GM18499 (cell line): Measurements from ENCODE around the gene SAMD8.

Experiments used
- ATAC-seq: cut with Tn5 transposase; IDR thresholded peaks from one replicate; pipeline ENCODE4 v1.9.1; 2021; ENCODE audit warnings: moderate number of reproducible peaks; ENCODE audit not compliant: insufficient read depth, unreplicated experiment

The SAMD8 gene

DNA sequence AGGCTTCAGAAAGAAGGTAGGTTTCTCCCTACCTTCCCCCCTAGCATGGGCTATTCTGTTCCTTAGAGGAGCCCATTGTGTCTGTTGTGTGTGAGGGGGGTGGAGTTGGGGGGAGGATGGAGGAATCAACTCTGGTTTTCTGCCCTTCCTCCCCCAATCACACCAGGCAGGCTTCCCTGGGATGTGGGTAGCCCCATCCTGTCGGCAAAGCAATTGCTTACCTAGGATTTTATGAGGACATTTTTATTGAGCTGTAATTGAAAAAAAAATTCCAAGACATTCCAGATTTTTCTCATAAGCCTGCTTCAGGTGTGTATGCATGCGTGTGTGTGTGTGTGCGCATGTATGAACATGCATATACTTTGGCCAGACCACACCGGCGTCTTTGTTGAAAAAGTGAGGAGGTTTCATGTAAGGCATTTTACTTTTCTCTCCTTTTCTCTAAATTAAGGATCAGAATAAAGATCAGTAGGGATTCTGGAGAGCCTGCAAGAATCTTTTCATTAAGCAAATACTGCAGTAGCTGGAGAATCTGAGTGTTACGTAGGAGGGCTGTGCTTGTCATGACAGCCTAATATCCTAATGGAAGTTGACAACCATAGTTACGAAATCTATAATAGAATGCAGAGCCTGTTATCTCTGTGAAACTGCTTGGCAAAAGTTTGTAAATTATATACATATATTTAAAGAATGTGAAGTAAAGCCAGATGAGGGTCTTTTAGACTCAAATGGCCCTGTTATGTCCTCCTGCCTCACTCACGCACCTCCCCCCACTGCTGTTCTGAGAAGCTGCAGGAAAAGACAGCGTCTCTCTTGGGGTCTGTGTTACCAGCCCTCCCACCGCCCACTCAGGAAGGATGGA is 27.3 kb upstream of the SAMD8 start:
- ATAC-seq, result no peak

DNA sequence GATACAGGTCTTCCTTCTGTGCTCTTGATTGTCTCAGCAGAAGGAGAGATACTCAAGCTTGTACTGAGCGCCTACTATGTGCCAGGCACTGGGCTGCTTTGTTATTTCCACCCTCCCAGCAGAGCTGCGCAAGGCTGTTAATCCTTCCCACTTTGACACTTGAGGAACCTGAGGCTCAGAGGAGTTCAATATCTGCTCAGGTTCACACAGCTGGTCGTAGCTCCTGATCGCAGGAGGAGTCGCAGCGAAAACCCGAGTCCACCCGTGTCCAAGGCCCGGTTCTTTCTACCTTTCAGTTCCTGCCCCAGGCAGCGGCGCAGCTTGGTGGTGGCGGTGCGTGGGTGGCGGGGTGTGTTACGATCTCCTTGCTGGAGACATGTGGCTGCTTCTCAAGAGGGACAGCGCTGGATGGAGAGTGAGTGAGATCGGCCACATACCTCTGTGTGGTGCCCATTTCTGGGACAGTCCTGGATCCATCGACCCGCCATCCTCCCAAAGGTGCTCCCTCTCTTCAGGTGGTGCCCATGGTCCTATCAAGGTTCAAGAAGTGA is 26.5 kb upstream of the SAMD8 start:
- ATAC-seq, result no peak

DNA sequence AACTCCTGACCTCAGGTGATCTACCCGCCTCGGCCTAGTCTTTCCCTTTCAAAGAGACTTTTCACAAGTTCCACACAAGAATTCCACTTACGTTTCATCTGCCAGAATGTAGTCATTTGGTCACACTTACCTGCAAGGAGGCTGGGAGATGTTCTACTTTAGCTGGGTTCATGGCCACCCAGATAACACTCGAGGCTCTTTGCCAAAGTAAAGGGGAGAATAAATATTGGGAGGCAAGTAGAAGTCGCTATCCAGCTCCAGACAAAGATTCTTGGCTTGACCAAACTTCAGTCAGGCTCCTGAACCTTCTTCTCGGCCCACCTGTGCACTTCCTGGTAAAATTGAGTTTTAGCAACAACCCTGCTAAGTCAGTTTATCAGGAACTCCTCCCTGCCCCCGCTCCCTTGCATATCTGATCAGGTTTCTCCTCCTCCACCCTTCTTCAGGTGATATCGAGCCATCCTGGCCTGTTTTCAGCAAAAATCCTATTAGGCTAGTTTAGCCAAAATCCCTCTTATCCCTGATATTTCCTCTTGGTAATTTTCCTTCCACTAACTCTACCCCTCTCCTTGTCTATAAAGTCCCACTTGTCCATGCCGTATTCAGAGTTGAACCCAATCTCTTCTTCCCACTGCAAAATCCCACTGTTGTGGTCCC is 25.1 kb upstream of the SAMD8 start:
- ATAC-seq, result no peak

DNA sequence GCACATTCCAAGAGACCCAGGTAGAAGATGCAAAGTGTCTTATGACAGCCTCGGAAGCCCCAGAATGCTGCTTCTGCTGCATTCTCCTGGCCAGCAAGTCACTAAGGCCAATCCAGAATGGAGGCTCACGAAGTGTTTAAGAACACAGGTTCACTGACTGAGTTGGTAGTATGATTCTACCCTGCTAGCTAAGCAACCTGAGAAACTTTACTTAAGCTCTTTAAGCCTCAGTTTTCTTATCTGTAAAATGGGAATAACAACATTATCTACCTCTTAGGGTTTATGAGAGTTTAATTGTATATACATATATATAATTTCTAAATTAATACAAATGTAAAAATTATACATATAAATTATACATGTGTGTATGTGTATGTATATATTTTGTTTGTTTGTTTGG is 22.8 kb upstream of the SAMD8 start:
- no peak for ATAC-seq

DNA sequence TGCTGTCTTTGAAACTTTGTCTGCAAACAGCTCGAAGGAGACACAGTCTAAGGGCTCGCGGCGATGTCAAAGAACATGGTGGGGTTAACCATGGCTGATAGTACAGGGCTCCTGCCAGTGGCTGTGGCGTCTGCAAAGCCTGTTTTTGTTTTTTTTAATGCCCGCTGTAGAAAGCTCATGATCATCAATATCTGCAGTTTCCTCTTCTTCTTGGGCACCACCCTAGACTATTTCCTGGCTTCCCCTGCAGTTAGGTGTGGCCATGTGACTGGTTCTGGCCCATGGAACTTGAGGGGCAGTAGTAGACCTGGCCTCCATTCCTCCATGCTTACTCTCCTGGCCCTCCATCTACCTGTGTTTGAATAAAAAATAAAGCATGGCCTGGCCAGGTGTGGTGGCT is 21.8 kb upstream of the SAMD8 start:
- no peak for ATAC-seq

DNA sequence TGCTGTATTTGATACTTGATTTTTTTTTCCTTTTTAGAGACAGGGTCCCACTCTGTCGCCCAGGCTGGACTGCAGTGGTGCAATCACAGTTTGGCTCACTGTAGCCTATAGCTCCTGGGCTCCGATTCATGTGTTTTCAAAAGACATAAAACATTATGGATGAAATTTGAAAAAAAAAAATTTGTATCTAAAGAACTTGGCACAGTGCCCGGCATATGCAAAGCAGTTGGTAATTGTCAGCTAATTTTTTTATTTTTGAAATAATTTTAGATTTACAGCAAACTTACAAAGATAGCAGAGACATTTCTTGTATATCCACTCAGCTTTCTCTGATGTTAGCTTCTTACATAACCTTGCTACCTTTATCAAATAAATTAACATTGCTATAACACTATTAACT is 20.3 kb upstream of the SAMD8 start:
- ATAC-seq, result no peak

DNA sequence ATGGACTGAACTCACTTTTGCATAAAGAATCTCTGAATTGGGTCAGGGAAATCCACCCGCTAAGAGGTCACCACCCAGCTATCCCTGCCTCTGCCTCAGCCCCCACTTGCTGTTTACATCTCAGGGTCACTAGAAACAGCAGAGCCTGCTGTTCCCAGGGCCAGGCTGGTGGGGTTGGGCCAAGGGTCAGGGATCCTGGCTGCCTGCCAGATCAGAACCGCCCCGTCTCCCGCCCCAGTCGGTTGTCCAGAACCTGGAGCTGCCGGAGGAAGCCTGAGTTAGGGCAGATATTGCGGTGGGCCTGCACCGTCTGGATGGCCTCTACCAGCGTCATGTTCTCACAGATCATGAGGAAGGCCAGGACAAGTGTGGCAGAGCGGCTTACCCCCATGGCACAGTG is 17.0 kb upstream of the SAMD8 start:
- no peak for ATAC-seq

DNA sequence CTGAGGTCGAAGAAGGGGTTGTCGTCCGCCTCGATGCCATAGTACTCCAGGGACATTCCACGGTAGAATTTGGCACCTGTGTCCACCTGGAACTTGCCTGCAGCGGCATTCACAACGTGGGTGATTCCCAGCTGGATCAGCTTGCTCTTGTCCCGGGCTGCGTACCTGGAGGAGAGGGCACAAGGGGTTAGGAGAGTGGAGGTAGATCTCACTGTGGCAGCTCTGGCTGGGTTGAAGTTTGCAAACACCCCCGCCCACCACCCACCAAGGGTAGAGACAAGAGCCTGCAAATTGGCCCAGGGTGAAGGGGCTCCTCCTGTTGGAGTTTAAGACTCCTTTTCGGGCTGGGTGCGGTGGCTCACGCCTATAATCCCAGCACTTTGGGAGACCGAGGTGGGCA is 15.8 kb upstream of the SAMD8 start:
- ATAC-seq, result no peak

DNA sequence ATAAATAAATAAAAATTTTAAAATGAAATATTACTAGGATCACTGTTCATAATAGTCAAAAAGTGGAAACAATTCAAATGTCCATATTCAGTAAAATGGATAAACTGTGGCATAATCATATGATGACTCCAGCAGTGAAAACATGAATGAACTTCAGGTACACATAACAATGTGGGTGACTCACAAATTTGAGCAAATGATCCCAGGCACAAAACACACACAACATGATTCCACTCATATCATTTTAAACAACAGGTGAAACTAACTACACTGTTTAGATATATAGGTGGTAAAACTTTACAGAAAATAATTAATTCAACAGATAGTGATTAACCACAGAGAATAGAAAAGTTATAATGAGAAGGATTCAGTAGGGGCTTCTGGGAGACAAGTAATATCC is 14.7 kb upstream of the SAMD8 start:
- ATAC-seq, result no peak

DNA sequence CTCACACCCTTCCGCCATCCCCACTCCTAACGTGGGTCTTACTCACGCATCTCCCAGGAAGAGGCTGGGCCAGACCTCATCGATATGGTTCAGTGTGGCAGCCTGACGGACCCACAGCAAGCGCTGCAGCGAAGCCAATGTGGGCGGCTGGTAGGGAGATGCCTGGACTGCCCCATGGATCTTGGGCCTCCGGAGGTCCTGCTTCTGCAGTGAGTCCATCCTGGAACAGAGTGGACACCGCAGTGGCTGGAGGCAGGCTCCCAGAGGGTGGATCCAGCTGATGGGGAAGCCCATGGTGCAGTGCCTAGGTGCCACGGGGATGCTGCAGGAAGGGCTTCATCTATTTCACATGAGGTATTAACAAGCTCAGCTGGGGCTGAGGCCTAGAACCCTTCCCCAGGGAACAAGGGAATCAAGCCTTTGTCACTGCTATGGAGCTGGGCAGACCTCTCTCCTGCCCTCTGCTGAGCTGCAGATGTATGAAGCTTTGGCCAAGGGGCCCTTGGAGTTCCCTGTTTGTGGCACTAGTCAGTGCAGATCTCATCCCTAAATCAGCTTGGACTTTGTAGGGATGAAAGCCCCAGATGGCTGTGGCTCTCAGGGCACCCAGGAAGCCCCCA is 13.7 kb upstream of the SAMD8 start:
- no peak for ATAC-seq

DNA sequence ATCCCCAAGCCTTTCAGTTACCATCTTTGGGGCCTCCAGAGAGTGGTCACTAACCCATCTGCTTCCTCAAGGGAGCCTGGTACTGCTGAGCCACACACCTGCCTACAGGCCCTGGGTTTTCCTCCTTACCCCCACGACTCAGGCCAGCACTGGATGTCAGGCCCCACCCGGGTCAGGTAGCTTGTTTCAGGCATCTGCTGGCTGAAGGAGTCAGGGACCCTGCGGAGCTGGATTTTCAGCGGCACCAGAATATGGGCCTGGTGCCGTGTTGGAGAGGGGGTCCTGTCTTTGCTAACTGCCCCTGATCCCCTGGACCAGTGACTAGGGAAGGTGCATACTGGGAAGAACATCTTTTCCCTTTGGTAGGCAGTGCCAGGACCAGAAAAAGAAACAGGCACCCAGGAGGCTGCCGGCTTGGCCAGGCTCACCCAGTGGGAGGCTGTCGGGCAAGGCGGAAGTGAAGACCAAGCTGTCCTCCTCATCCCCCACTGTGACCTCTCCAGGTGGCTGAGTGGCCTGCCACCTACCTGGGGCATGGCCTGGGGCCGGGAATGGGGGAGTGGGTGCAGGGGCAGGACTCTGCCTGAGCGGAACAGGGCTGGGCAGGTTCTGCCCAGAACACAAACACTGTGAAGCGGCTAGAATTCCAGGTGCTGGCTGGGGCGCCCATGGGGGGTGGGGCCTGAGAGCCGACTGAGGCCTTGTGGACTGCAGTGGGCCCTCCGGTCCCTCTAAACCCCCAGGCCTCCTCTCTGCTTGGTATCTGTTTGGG is 12.4 kb upstream of the SAMD8 start:
- ATAC-seq, result no peak

DNA sequence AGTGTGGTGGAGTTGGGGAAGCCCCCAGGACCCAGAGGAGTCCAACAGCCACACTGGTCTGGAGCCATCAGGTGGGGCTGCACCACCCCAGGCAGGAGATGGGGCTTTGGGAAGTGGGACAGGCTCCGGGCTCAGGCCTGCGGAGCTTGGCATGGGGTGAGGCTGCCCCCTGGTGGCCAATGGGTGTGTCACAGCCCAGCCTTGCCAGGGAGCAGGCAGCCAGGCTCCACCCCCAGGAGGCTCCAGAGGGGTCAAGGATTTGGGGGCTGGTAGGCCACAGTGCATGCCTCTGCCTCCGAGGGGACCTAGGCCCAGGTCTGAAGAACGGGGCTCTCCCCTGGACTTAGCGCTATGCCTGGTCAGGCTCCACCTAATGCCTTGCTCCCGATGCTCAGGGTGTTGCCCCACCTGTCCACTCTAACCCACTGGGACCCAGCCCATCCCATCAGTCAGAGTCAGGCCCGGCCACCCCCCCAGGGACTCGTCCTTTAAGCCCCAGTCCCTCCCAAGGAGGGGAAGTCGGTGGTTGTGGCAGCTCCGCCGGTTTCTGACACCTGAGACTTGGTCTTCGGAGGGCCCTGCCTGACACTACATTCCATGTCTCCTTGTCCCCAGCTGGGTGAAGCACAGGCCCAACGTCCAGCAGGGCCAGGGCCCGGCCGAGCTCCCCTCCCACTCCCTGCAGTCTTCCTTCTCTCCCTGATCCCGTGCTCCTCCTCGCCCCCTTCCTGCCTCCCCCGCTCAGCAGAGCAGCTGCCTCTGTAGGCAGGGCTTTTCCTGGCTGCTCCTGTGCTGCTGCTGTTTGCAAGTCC is 11.3 kb upstream of the SAMD8 start:
- no peak for ATAC-seq

DNA sequence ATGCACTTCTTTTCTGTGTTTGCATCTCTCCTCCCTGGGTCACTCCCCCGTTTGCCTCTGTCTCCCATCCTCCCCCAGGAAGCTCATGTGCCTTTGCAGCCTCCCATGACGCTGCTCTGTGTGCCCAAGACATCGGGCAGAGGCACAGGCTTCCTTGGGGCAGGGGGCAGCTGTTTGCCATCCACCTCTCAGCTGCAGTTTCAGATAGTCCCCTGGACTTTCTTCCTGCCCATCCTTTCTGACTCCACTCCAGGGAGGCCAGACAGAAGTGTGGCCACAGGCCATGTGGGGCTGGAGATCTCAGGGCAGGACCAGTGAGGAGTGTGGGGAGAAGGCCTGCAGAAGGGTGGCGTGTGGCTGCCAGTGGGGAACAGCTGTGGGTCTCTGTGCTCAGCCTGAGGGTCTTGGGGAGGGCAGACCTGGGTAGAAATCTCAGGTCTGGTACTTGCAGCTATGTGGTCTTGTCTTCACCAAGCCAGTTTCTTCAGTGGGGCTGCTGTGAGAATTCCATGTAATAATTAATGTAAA is 10.6 kb upstream of the SAMD8 start:
- no peak for ATAC-seq

DNA sequence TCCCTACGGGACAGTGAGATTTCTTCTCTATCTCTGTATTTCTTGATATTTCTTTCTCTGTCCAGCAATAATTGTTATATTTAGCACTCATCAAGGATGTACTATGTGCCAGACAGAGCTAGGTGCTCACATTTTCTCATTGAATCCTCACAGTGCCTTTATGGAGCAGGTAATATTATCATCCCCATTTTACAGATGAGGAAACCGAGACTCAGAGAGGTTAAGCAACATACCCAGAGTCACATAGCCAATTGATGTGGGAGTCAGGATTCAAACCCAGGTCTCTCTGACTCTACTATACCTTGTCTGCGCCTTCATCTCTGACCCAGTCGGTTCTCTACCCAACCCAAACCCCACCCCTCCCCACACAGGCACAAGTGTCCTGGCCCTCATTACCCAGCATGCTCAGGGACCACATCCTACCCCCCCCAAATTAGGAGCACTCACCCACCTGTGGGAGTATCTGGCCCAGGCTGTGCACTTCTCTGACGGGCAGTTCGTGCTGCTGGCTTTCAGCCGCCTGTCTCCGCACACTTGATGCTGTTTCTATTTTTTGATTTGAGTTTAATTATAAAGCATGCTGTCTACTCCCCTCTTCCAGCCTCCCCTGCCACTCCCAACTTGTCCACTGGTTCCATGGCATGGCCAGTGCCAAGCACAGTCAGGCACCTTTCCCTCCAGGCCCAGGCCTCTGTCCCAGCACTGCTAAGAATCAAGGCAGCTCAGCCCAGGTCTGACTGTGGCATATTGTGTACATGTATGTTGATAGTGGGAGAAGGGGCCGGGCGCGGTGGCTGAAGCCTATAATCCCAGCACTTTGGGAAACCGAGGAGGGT is 9.8 kb upstream of the SAMD8 start:
- no peak for ATAC-seq

DNA sequence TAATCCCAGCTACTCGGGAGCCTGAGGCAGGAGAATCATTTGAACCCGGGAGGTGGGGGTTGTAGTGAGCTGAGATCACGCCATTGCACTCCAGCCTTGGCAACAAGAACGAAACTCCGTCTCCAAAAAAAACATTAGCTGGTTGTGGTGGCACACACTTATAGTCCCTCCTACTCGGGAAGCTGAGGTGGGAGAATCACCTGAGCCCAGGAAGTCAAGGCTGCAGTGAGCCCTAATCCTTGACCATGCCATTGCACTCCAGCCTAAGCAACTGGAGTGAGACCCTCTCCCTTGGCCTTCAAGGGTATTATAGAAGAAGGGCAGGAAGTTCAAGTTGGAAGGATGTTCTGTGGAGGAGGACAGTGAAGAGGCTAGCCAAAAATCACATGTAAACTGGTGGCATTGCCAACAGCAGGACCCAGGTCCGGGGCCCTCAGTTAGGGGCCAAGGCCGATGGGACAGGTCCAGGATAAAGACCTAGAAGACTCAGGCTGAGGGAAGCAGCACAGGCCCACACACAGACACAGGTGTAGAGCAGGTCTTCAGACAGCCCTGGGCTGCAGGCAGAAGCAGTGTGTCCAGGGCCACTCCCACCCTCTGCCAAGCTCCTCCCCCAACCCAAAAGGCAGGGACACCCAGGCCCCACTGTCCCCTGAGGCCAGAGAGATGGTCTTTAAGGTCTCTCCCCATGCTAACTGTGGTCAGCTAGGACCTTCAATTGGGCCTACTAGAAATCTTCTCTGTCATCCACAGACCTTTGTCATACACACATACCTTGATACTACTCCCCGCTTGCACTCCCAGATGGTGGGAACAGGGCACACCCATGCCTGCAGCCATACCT is 8.4 kb upstream of the SAMD8 start:
- ATAC-seq, result no peak

DNA sequence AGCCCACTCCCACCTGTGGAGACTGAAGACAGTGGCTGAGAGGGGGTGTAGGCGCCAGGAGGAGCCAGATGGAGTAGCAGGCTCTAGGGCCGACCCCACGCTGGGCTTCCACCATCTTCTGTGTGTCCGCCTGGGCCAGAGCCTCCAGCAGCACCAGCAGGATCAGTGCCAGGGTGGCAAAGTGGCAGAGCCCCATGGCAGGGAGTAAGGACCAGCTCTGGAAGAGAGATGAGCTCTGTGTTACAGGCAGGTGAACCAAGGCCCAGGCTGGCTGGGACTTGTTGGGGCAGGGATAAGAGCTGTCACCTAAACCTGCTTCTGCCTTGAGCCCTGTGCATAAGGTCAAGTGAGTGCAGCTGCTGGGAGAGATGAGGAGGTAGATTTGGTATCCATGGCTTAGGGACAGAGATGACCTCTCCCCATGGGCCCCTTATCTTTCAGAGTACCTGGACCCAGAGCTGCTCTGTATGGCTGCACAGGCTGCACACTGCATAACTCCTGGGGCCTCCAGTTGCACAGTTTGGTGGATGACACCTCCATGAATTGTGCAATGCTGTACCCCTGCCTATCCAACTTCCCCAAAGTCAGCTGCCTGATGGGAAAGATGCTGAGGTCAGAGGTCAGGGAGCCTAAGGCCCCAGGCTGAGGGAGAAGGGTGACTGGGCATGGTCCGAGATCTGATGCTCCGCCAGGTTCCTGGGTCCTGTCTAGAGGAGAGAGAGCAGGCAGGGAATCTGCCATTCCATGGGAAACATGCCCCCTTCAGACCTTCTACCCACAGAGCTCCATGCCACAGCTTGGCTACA is 7.4 kb upstream of the SAMD8 start:
- ATAC-seq, result no peak

DNA sequence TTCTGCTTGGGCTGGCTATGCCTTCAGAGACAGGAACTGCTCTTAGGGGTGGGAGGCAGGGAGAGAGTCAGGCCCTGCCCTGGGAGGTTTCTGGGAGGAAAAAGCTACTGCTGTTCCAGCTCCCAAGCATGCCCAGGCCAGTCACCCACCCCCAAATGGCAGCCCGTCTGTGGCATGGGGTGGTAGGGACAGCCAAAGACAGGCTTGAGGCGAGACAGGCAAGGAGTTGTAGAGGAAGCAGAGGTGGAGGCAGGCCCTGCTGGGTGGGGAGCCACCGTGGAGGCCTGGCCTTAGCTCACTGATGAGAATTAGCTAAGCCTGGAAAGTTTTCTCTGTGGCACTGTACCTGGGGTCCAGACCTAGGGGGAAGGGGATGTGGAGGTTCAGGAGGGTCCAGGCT is 6.6 kb upstream of the SAMD8 start:
- no peak for ATAC-seq
